Neural cell (in vitro differentiated cells): ENCODE measurements around the gene RTTN. TPM values are rescaled to one million over a fixed set of nuclear protein-coding genes. Genes with fewer than 3 reads are reported as not detected.

ENCODE experiments used
- H2AFZ ChIP-seq: fragments of 200-600, 300-800 bp; sonication (generic), shearing (Covaris generic); 2 replicates; pipeline ENCODE4 v1.6.0; 2014; ENCODE audit warnings: low read depth, mild to moderate bottlenecking, antibody characterized with exemption, low read length, moderate library complexity
- H3F3A ChIP-seq: fragments of 200-600 bp; shearing (Covaris generic); 2 replicates; pipeline ENCODE4 v1.6.1; 2016; ENCODE audit warnings: mild to moderate bottlenecking, moderate library complexity, mixed read lengths, antibody characterized with exemption, low read length; ENCODE audit not compliant: insufficient read depth, poor library complexity, severe bottlenecking
- H3K27ac ChIP-seq: fragments of 200-600, 300-800 bp; sonication (generic), shearing (Covaris generic); 2 replicates; pipeline ENCODE4 v1.5.1; 2014; ENCODE audit warnings: mild to moderate bottlenecking, low read length, moderate library complexity
- H3K27me3 ChIP-seq: fragments of 300-800, 200-600 bp; sonication (generic), shearing (Covaris generic); 2 replicates; pipeline ENCODE4 v1.6.0; 2014; ENCODE audit warnings: mild to moderate bottlenecking, low read depth, low read length, moderate library complexity; ENCODE audit not compliant: insufficient read depth
- H3K36me3 ChIP-seq: fragments of 300-800, 200-600 bp; sonication (generic), shearing (Covaris generic); 2 replicates; pipeline ENCODE4 v1.5.1; 2014; ENCODE audit warnings: mild to moderate bottlenecking, antibody characterized with exemption, low read length, moderate library complexity; ENCODE audit not compliant: insufficient read depth
- H3K4me2 ChIP-seq: fragments of 300-800, 200-600 bp; sonication (generic), shearing (Covaris generic); 2 replicates; pipeline ENCODE4 v1.6.0; 2014; ENCODE audit warnings: mild to moderate bottlenecking, low read length
- H3K4me3 ChIP-seq: fragments of 300-800, 200-600 bp; sonication (generic), shearing (Covaris generic); 2 replicates; pipeline ENCODE4 v1.5.1; 2014; ENCODE audit warnings: mild to moderate bottlenecking, low read length, moderate library complexity
- H3K79me2 ChIP-seq: fragments of 200-600 bp; shearing (Covaris generic); replicated peaks from 2 replicates; pipeline ENCODE4 v1.6.0; 2014; ENCODE audit warnings: mild to moderate bottlenecking, low read length, moderate library complexity; ENCODE audit not compliant: insufficient read depth
- H3K9ac ChIP-seq: fragments of 300-800, 200-600 bp; sonication (generic), shearing (Covaris generic); 2 replicates; pipeline ENCODE4 v1.6.1; 2016; ENCODE audit warnings: mild to moderate bottlenecking, low read length, mixed read lengths
- H3K9me2 ChIP-seq: fragments of 200-600 bp; shearing (Covaris generic); 2 replicates; pipeline ENCODE4 v1.6.1; 2016; ENCODE audit warnings: mild to moderate bottlenecking, low read length, mixed read lengths; ENCODE audit not compliant: insufficient read depth
- H3K9me3 ChIP-seq: fragments of 200-600, 300-800 bp; sonication (generic), shearing (Covaris generic); 2 replicates; pipeline ENCODE4 v1.6.1; 2016; ENCODE audit warnings: mild to moderate bottlenecking, mixed run types, low read length, moderate library complexity, mixed read lengths
- H4K20me1 ChIP-seq: fragments of 200-600 bp; shearing (Covaris generic); 2 replicates; pipeline ENCODE4 v1.6.1; 2016; ENCODE audit warnings: mild to moderate bottlenecking, mixed run types; ENCODE audit not compliant: insufficient read depth
- EP300 ChIP-seq: fragments of 450-650 bp; conservative IDR thresholded peaks from 2 replicates; pipeline ENCODE4 v1.6.1; 2014; ENCODE audit warnings: antibody characterized with exemption, mild to moderate bottlenecking, moderate library complexity; ENCODE audit not compliant: poor library complexity, severe bottlenecking
- EZH2 ChIP-seq: fragments of 200-600, 300-800 bp; shearing (Covaris generic), sonication (generic); IDR thresholded peaks from 2 replicates; pipeline ENCODE4 v1.6.1; 2014; ENCODE audit warnings: antibody characterized with exemption, low read length, borderline replicate concordance, mild to moderate bottlenecking; ENCODE audit not compliant: insufficient read depth, poor library complexity, severe bottlenecking
- MXI1 ChIP-seq: fragments of 450-650 bp; conservative IDR thresholded peaks from 2 replicates; pipeline ENCODE4 v1.6.1; 2014; ENCODE audit warnings: antibody characterized with exemption, mild to moderate bottlenecking; ENCODE audit not compliant: poor library complexity, severe bottlenecking
- POLR2AphosphoS5 ChIP-seq: IDR thresholded peaks from 2 replicates; pipeline ENCODE4 v1.6.1; 2012
- RAD21 ChIP-seq: fragments of 450-650 bp; conservative IDR thresholded peaks from 2 replicates; pipeline ENCODE4 v1.6.1; 2014; ENCODE audit warnings: antibody characterized with exemption, mild to moderate bottlenecking, moderate library complexity
- SMC3 ChIP-seq: fragments of 450-650 bp; conservative IDR thresholded peaks from 2 replicates; pipeline ENCODE4 v1.6.1; 2014; ENCODE audit warnings: antibody characterized with exemption, mild to moderate bottlenecking, moderate library complexity; ENCODE audit not compliant: poor library complexity
- TAF1 ChIP-seq: IDR thresholded peaks from 2 replicates; pipeline ENCODE4 v1.6.1; 2012; ENCODE audit warnings: low read depth
- polyA plus RNA-seq: library from polyadenylated mRNA; depleted of rRNA; stranded (reverse); fragments of >200 nt; gene quantifications from 2 replicates; pipeline ENCODE4 v1.2.3, GENCODE V29; 2014
- TF ChIP-seq, protein P1 (sequence below): fragments of 450-650 bp; IDR thresholded peaks from 2 replicates; pipeline ENCODE4 v1.5.1; 2014; ENCODE audit warnings: antibody characterized with exemption, mild to moderate bottlenecking, moderate library complexity; ENCODE audit not compliant: poor library complexity, severe bottlenecking
- TF ChIP-seq, protein P2 (sequence below): IDR thresholded peaks from 2 replicates; pipeline ENCODE4 v1.6.1; 2012; ENCODE audit warnings: borderline replicate concordance

Gene RTTN
- polyA plus RNA-seq, 1 donor from 2014 or later = 24.2 TPM

DNA sequence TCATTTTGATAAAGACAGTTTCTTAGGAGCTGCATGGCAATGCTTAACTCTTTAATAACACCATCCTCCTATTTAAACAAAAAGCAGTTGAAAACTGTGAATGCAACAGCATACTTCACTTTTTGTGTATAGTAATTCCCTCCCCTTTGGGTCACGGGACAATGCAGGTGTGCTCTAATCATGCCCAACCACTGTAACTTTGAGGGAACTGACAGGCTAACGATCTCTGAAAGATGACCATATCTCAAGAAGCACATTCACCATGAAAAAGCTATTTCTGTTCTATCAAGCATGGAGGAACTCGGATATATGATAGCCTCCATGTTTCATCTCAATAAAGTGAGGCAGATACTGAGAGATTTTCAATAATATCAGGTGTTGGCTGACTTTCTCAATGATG is 176.8 kb downstream of the RTTN start:
- H3F3A ChIP-seq = no peaks in the 10 kb centered on the region
- TF ChIP-seq POLR2AphosphoS5 (no peak), SMC3 (no peak), RAD21 (no peak)

DNA sequence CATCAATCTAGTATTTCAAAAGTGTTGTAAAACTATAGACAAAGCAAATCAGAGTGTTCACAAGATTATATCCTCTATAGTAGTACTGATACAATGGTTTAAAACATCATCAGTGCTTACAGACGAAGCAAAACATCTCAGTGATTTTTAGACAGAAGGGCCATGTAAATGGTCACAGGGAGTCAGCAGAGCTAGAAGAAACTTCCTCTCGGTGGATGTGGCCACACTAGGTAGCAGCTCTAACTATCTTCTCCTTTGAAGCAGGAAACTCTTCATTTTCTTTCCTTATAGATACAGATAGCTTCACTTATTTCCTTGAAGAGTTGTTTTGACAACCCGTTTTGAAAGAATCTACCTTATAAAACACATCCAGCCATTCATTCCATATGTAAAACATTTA is 177.4 kb downstream of the RTTN start:
- Histone ChIP-seq H3K4me2 (no peak overlapping the region), H3K36me3 (no peaks in the 10 kb centered on the region), H3K9me2 (no peaks in the 10 kb centered on the region), H3K4me3 (no peak overlapping the region), H3K9me3 (no peaks in the 10 kb centered on the region), H3K27ac (no peak overlapping the region), H2AFZ (no peak overlapping the region), H3K79me2 (no peaks in the 10 kb centered on the region), H4K20me1 (no peaks in the 10 kb centered on the region), H3F3A (no peaks in the 10 kb centered on the region), H3K27me3 (no peaks in the 10 kb centered on the region), H3K9ac (no peak overlapping the region)
- TF ChIP-seq RAD21 (no peak), MXI1 (no peak), TAF1 (no peak), EZH2 (no peak), EP300 (no peak), SMC3 (no peak), POLR2AphosphoS5 (no peak)
- TF ChIP-seq, protein P1, sequence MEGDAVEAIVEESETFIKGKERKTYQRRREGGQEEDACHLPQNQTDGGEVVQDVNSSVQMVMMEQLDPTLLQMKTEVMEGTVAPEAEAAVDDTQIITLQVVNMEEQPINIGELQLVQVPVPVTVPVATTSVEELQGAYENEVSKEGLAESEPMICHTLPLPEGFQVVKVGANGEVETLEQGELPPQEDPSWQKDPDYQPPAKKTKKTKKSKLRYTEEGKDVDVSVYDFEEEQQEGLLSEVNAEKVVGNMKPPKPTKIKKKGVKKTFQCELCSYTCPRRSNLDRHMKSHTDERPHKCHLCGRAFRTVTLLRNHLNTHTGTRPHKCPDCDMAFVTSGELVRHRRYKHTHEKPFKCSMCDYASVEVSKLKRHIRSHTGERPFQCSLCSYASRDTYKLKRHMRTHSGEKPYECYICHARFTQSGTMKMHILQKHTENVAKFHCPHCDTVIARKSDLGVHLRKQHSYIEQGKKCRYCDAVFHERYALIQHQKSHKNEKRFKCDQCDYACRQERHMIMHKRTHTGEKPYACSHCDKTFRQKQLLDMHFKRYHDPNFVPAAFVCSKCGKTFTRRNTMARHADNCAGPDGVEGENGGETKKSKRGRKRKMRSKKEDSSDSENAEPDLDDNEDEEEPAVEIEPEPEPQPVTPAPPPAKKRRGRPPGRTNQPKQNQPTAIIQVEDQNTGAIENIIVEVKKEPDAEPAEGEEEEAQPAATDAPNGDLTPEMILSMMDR = no peak
- TF ChIP-seq, protein P2, sequence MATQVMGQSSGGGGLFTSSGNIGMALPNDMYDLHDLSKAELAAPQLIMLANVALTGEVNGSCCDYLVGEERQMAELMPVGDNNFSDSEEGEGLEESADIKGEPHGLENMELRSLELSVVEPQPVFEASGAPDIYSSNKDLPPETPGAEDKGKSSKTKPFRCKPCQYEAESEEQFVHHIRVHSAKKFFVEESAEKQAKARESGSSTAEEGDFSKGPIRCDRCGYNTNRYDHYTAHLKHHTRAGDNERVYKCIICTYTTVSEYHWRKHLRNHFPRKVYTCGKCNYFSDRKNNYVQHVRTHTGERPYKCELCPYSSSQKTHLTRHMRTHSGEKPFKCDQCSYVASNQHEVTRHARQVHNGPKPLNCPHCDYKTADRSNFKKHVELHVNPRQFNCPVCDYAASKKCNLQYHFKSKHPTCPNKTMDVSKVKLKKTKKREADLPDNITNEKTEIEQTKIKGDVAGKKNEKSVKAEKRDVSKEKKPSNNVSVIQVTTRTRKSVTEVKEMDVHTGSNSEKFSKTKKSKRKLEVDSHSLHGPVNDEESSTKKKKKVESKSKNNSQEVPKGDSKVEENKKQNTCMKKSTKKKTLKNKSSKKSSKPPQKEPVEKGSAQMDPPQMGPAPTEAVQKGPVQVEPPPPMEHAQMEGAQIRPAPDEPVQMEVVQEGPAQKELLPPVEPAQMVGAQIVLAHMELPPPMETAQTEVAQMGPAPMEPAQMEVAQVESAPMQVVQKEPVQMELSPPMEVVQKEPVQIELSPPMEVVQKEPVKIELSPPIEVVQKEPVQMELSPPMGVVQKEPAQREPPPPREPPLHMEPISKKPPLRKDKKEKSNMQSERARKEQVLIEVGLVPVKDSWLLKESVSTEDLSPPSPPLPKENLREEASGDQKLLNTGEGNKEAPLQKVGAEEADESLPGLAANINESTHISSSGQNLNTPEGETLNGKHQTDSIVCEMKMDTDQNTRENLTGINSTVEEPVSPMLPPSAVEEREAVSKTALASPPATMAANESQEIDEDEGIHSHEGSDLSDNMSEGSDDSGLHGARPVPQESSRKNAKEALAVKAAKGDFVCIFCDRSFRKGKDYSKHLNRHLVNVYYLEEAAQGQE = no peak

More for the DNA sequence above, 176.8 kb downstream of the RTTN start:
- Histone ChIP-seq H2AFZ (no peak overlapping the region), H3K4me3 (no peak overlapping the region), H4K20me1 (no peaks in the 10 kb centered on the region), H3K27me3 (no peaks in the 10 kb centered on the region), H3K9me3 (no peaks in the 10 kb centered on the region), H3K79me2 (no peaks in the 10 kb centered on the region), H3K9ac (no peak overlapping the region), H3K36me3 (no peaks in the 10 kb centered on the region), H3K27ac (no peak overlapping the region), H3K4me2 (no peak overlapping the region), H3K9me2 (no peaks in the 10 kb centered on the region)

DNA sequence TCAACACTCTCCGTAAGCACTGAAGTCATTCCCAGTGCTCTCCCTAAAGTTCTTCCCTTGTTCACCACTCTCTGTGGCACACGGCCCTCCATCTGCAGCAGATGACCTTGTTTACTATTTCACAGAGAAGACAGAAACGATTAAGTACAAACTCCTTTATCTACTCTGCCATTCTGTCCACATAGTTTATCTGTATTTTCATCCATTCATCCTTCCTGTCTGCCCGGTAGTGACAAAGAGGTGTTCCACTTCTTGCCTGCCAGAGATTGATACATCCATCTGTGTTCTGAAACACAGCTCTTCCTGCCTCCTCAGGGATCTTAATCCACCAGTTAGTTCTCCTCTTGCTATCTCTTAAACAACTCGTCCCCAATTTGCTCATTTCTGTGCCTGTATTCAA is 179.9 kb downstream of the RTTN start:
- H3K27ac ChIP-seq = no peak overlapping the region
- TF ChIP-seq EZH2 = no peak
- TF ChIP-seq EP300 = no peak
- no peak for TF ChIP-seq MXI1
- no peak for TF ChIP-seq RAD21
- no peak for TF ChIP-seq POLR2AphosphoS5
- TF ChIP-seq, protein P1 = no peak
- TF ChIP-seq TAF1 = no peak
- H3K36me3 ChIP-seq = no peaks in the 10 kb centered on the region
- no peak overlapping the region for H2AFZ ChIP-seq
- no peaks in the 10 kb centered on the region for H3K9me3 ChIP-seq
- H3K79me2 ChIP-seq = no peaks in the 10 kb centered on the region
- H3K4me3 ChIP-seq = no peak overlapping the region
- no peaks in the 10 kb centered on the region for H3K27me3 ChIP-seq
- no peak overlapping the region for H3K4me2 ChIP-seq
- H3K9ac ChIP-seq = no peak overlapping the region
- H4K20me1 ChIP-seq = no peaks in the 10 kb centered on the region
- H3F3A ChIP-seq = no peaks in the 10 kb centered on the region
- H3K9me2 ChIP-seq = no peaks in the 10 kb centered on the region
